Left lung (tissue), 10 donors: ENCODE measurements around the gene SULT1C3. TPM values are rescaled to one million over a fixed set of nuclear protein-coding genes. Genes with fewer than 3 reads are reported as not detected.
A peak's percentile ranks its signal among the peaks of the same experiment; 100 is the strongest.

Experiments
- ATAC-seq: fragments of 200-7000 bp; cut with Tn5 transposase; one replicate; pipeline ENCODE4 v1.9.1; 2020; ENCODE audit warnings: moderate library complexity
- DNase-seq, 4 donors: peaks; one replicate each; pipeline ENCODE4 v3.0.0-alpha.2; 2013 to 2020
- H3K27ac ChIP-seq, 2 donors: fragments of 200-600 bp; sonication (generic) in 1 of 2; one replicate each; pipeline versions ENCODE4 v1.5.0 to v1.8.0; 2020 to 2021
- H3K27me3 ChIP-seq, 2 donors: fragments of 200-600 bp; sonication (generic) in 1 of 2; one replicate each; pipeline versions ENCODE4 v1.5.0 to v1.8.0; 2020 to 2021
- H3K36me3 ChIP-seq, 2 donors: fragments of 200-600 bp; sonication (generic) in 1 of 2; one replicate each; pipeline versions ENCODE4 v1.5.0 to v1.8.0; 2020 to 2021
- H3K4me1 ChIP-seq, 2 donors: fragments of 200-600 bp; one replicate each; pipeline ENCODE4 v1.8.0; 2021
- H3K4me3 ChIP-seq, 2 donors: fragments of 200-600 bp; sonication (generic) in 1 of 2; one replicate each; pipeline versions ENCODE4 v1.5.0 to v1.8.0; 2020 to 2021; ENCODE audit warnings: mild to moderate bottlenecking in 1 of 2
- H3K9me3 ChIP-seq, 2 donors: fragments of 200-600 bp; sonication (generic) in 1 of 2; one replicate each; pipeline versions ENCODE4 v1.5.0 to v1.8.0; 2020 to 2021
- intact Hi-C, 2 donors: fragments of 100-400 bp; cut with DNase I; formaldehyde crosslinking; loops; one replicate each; pipeline versions ENCODE4 v1.11.2 to v1.14.2; 2022
- polyA plus RNA-seq, 6 donors: library from polyadenylated mRNA; unstranded; fragments of 120-200 nt; gene quantifications; one replicate each; pipeline ENCODE4 v1.2.1, GENCODE V29; 2013; ENCODE audit not compliant: insufficient read length in 6 of 6
- total RNA-seq, 2 donors: library from RNA; stranded (reverse); fragmentation: NEBNext Ultra II Directional; extraction: Animal tissue kit (Norgen Biotek cat#: 25700); gene quantifications; one replicate each; pipeline ENCODE4 v1.2.1, GENCODE V29; 2021
- TF ChIP-seq, protein P1 (sequence below), 2 donors: fragments of 200-600 bp; sonication (generic) in 1 of 2; IDR thresholded peaks; one replicate each; pipeline versions ENCODE4 v1.5.0 to v1.8.0; 2021; ENCODE audit warnings: antibody characterized with exemption in 2 of 2
- donor health status: DM: no; HTN: yes; CAD: no.
- donor health status: DM: no; HTN: no; CAD: no.

SULT1C3 gene
- total and polyA plus RNA-seq, 8 donors: 0.14 TPM; not detected in 7

GRCh38 chr2:108287169-108287568 is 47.4 kb downstream of the SULT1C3 start:
- intact Hi-C loops: no loop called here
- ATAC-seq: no peak
- H3K27me3 ChIP-seq: no peaks in the 10 kb centered on the region
- H3K4me1 ChIP-seq: no peaks in the 10 kb centered on the region
- H3K36me3 ChIP-seq: no peaks in the 10 kb centered on the region
- no peak for DNase-seq
- no peak overlapping the region for H3K27ac ChIP-seq
- no peak overlapping the region for H3K4me3 ChIP-seq
- TF ChIP-seq, protein P1, sequence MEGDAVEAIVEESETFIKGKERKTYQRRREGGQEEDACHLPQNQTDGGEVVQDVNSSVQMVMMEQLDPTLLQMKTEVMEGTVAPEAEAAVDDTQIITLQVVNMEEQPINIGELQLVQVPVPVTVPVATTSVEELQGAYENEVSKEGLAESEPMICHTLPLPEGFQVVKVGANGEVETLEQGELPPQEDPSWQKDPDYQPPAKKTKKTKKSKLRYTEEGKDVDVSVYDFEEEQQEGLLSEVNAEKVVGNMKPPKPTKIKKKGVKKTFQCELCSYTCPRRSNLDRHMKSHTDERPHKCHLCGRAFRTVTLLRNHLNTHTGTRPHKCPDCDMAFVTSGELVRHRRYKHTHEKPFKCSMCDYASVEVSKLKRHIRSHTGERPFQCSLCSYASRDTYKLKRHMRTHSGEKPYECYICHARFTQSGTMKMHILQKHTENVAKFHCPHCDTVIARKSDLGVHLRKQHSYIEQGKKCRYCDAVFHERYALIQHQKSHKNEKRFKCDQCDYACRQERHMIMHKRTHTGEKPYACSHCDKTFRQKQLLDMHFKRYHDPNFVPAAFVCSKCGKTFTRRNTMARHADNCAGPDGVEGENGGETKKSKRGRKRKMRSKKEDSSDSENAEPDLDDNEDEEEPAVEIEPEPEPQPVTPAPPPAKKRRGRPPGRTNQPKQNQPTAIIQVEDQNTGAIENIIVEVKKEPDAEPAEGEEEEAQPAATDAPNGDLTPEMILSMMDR (IDR thresholded peaks at IDR 0.05): no peak
- H3K9me3 ChIP-seq: no peaks in the 10 kb centered on the region

DNA sequence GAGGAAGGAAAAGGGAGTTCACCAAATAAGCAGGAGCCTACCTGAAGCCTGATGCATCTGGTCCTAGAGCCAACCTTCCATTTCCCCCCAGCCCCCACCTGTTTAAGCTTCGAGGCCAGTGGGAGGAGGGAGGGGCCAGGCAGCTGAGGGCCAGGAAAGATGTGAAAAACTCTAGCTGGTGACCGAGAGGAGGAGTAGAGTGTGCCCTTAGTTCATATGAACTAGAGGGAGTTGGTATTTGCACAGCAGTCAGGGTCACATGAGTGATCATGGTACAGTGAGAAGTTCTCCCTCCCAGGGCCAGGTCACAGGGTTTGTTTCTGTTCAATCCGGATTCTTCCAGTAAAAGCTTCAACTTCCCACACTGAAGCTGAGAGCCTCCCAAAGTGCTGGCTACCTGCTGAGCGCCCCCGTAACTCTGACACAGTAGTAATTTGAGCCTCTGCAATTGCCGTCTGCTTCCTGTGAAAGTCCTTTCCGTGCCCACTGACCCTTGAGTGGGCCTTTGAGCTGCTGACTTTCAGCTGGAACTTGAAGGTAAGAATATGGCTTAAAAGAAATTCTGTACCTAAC is 48.9 kb downstream of the SULT1C3 start, which contains the start of gene SULT1C2:
SULT1C2 (plus strand) TSS at position 362 of the 573 bp plus-strand sequence. CDS start 4,773 bp downstream, outside the sequence.
- Histone ChIP-seq H3K4me1 (no peaks in the 10 kb centered on the region), H3K27me3 (no peaks in the 10 kb centered on the region), H3K4me3 (no peak within 1 kb of the TSS), H3K27ac (no peak within 1 kb of the TSS), H3K9me3 (no peaks in the 10 kb centered on the region), H3K36me3 (no peaks in the 10 kb centered on the region)
- intact Hi-C loops: no loop called here
- peak; percentile 95 for ATAC-seq
- peak in 3 of 4 donors; percentile 14 to 61 (median 50) for DNase-seq
- TF ChIP-seq, protein P1 (IDR thresholded peaks at IDR 0.05): no peak

- no peak overlapping the region for H3K4me3 ChIP-seq
- TF ChIP-seq, protein P1 (IDR thresholded peaks at IDR 0.05): no peak
- no peak for ATAC-seq
- no peaks in the 10 kb centered on the region for H3K27me3 ChIP-seq
- no peaks in the 10 kb centered on the region for H3K36me3 ChIP-seq
- intact Hi-C loops: no loop called here
- H3K4me1 ChIP-seq: no peaks in the 10 kb centered on the region
- no peak for DNase-seq
- H3K27ac ChIP-seq: no peak overlapping the region
- H3K9me3 ChIP-seq: no peaks in the 10 kb centered on the region
Observed at GRCh38 chr2:108293850-108294249, 54.1 kb downstream of the SULT1C3 start.

GRCh38 chr2:108297436-108298141 is 57.8 kb downstream of the SULT1C3 start:
- no peaks in the 10 kb centered on the region for H3K9me3 ChIP-seq
- no peak for ATAC-seq
- H3K27ac ChIP-seq: no peak overlapping the region
- H3K36me3 ChIP-seq: no peaks in the 10 kb centered on the region
- no peaks in the 10 kb centered on the region for H3K27me3 ChIP-seq
- no peak for DNase-seq
- no peaks in the 10 kb centered on the region for H3K4me1 ChIP-seq
- TF ChIP-seq, protein P1 (IDR thresholded peaks at IDR 0.05): no peak
- H3K4me3 ChIP-seq: no peak overlapping the region
- intact Hi-C loops: no loop called here

DNA sequence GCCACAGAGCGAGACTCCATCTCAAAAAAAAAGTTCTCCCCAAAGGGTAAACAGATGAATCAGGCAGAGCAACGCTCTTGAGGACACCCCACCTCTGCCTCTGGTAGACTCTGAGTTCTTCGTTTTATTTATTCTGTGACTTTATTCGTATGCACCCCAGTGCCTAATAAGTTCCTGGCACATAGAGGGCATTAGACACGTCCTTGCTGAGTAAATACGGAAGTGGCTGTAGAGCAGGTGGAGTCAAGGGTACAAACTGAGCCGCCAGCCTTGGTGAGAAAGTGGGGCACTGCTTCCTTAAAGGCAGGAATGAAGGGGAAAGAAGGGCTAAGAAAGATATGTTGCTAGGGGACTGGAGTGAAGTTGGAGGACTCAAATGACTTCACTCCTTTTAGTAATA is 61.8 kb downstream of the SULT1C3 start:
- H3K4me3 ChIP-seq: no peak overlapping the region
- no peaks in the 10 kb centered on the region for H3K4me1 ChIP-seq
- no peaks in the 10 kb centered on the region for H3K9me3 ChIP-seq
- intact Hi-C loops: no loop called here
- no peaks in the 10 kb centered on the region for H3K27me3 ChIP-seq
- peak; percentile 47 for ATAC-seq
- TF ChIP-seq, protein P1 (IDR thresholded peaks at IDR 0.05): no peak
- DNase-seq: no peak
- no peak overlapping the region for H3K27ac ChIP-seq
- H3K36me3 ChIP-seq: no peaks in the 10 kb centered on the region
